ENCODE data around the gene EIF4G1.

EIF4G1 gene

GRCh38 chr3:184333190-184333589 lies 18.8 kb downstream of the EIF4G1 start:
- DNase-seq, result no peak
- Histone ChIP-seq H3K27ac (no peak overlapping the region), H3K36me3 (peaks cover 74% of the 10 kb centered on the region), H3K4me3 (ENCODE audit: low read depth, low read length) (no peak overlapping the region), H3K27me3 (ENCODE audit: insufficient read depth, low read depth, severe bottlenecking) (no peaks in the 10 kb centered on the region), H3K9me3 (ENCODE audit: severe bottlenecking) (no peaks in the 10 kb centered on the region)
- TF ChIP-seq, protein P1, sequence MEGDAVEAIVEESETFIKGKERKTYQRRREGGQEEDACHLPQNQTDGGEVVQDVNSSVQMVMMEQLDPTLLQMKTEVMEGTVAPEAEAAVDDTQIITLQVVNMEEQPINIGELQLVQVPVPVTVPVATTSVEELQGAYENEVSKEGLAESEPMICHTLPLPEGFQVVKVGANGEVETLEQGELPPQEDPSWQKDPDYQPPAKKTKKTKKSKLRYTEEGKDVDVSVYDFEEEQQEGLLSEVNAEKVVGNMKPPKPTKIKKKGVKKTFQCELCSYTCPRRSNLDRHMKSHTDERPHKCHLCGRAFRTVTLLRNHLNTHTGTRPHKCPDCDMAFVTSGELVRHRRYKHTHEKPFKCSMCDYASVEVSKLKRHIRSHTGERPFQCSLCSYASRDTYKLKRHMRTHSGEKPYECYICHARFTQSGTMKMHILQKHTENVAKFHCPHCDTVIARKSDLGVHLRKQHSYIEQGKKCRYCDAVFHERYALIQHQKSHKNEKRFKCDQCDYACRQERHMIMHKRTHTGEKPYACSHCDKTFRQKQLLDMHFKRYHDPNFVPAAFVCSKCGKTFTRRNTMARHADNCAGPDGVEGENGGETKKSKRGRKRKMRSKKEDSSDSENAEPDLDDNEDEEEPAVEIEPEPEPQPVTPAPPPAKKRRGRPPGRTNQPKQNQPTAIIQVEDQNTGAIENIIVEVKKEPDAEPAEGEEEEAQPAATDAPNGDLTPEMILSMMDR (IDR thresholded peaks at IDR 0.05; ENCODE audit: low read depth, low read length), result no peak

DNA sequence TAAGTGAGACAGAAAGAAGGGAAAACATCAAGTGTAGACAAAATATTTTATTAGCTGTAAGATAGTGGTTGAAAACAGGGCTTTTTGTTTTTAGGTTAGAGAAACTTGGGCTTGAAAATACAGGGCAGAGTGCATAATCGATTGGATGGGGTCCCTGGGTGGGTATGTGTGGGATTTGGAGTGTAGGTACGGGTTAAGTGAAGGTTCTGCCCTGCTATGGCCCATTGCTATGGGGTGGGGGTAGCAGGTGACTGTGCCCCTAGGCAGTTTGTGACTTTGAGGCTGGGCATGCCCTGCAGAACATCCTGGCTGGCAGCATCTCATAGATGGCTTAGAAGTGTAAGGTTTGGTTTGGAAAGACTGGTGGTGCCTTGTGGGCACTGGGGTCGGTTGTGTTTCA lies 19.3 kb downstream of the EIF4G1 start:
- Histone ChIP-seq H3K36me3 (peaks cover 70% of the 10 kb centered on the region), H3K27ac (no peak overlapping the region), H3K27me3 (ENCODE audit: insufficient read depth, low read depth, severe bottlenecking) (no peaks in the 10 kb centered on the region), H3K4me3 (ENCODE audit: low read depth, low read length) (no peak overlapping the region), H3K9me3 (ENCODE audit: severe bottlenecking) (no peaks in the 10 kb centered on the region)
- TF ChIP-seq, protein P1 (IDR thresholded peaks at IDR 0.05; ENCODE audit: low read depth, low read length), result no peak
- DNase-seq, result no peak

GRCh38 chr3:184334470-184335158 lies 20.2 kb downstream of the EIF4G1 start:
- Histone ChIP-seq H3K36me3 (peaks cover 60% of the 10 kb centered on the region), H3K27me3 (ENCODE audit: insufficient read depth, low read depth, severe bottlenecking) (no peaks in the 10 kb centered on the region), H3K4me3 (ENCODE audit: low read depth, low read length) (no peak overlapping the region), H3K9me3 (ENCODE audit: severe bottlenecking) (no peaks in the 10 kb centered on the region), H3K27ac (peak overlapping the region; percentile 93)
- TF ChIP-seq, protein P1 (IDR thresholded peaks at IDR 0.05; ENCODE audit: low read depth, low read length), result no peak
- DNase-seq, result no peak

- TF ChIP-seq, protein P1 (IDR thresholded peaks at IDR 0.05; ENCODE audit: low read depth, low read length), result no peak
- DNase-seq, result no peak
- no peaks in the 10 kb centered on the region for H3K9me3 ChIP-seq (ENCODE audit: severe bottlenecking)
- H3K4me3 ChIP-seq (ENCODE audit: low read depth, low read length), result peak overlapping the region; percentile 62; the same call in 1 of the 2 replicates
- H3K27me3 ChIP-seq (ENCODE audit: insufficient read depth, low read depth, severe bottlenecking), result no peaks in the 10 kb centered on the region
- H3K36me3 ChIP-seq, result peaks cover 54% of the 10 kb centered on the region
- H3K27ac ChIP-seq, result peak overlapping the region; percentile 93
These were observed 20.9 kb downstream of the EIF4G1 start for GRCh38 chr3:184335291-184335660.

DNA sequence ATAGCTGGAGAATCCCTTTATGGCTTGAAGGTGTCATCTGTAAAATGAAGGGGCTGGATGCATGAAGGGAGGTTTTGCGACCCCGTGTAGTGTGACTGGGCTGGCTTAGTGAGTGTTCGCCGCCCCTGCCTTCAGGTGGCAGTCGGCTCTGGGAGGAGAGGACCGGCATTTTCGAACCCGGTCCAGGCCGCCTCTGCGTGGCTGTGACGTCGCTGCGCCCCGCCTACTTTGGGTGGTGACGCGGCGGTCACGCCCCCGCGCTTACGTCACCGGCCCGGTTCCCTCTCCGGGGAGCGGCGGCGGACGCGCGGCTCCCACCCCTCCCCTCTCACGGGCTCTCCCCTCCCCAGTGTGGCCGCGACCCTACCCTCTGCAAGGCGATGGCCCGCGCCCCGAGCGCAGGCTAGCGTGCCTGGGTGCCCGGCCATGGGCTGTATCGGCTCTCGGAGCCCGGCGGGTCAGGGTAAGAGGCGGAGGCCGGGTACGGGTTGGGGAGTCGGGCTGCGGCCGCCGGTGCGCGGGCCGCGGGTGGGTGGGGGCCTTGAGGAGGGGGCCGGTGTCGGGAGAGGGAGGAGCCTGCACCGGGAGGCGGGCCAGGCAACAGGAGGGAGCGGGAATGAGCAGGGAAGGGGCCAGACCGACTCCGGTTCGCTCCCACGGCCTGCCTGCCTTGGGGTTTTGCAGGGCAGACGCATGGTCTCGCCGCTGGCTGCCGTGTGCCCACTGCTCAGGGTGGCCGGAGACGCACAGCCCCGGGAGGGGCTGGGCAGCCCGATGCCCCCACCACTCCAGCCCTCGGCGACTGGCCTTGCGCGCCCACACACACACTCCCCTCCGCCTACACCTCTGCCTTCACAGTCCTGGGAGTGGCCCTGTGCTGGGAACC lies 21.5 kb downstream of the EIF4G1 start:
- no peaks in the 10 kb centered on the region for H3K27me3 ChIP-seq (ENCODE audit: insufficient read depth, low read depth, severe bottlenecking)
- DNase-seq, result peak; percentile 91

More for the DNA sequence above, 21.5 kb downstream of the EIF4G1 start:
- Histone ChIP-seq H3K4me3 (ENCODE audit: low read depth, low read length) (peak overlapping the region; percentile 62), H3K27ac (peak overlapping the region; percentile 93), H3K9me3 (ENCODE audit: severe bottlenecking) (no peaks in the 10 kb centered on the region), H3K36me3 (peaks cover 48% of the 10 kb centered on the region)
- TF ChIP-seq, protein P1 (IDR thresholded peaks at IDR 0.05; ENCODE audit: low read depth, low read length), result no peak
